ENCODE measurements around the gene SGIP1.

GRCh38 chr1:66685265-66685664 lies 151.3 kb downstream of the SGIP1 start:
- TF ChIP-seq CTCF (conservative IDR thresholded peaks at IDR 0.05; ENCODE audit: low read depth in 2 of 2) (no peak), JUNB (IDR thresholded peaks at IDR 0.05; ENCODE audit: unreplicated experiment) (no peak), ZNF114 (CRISPR knock-in tag; IDR thresholded peaks at IDR 0.05) (no peak), EZH2phosphoT487 (IDR thresholded peaks at IDR 0.05; ENCODE audit: unreplicated experiment) (no peak), POLR2AphosphoS5 (IDR thresholded peaks at IDR 0.05; ENCODE audit: low read depth) (no peak), REST (IDR thresholded peaks at IDR 0.05; ENCODE audit: unreplicated experiment) (no peak)

Measured in GM23338 (cell line).